ENCODE data around the gene OXLD1.

GRCh38 chr17:81662002-81662401, 4.4 kb downstream of the OXLD1 start:
- TF ChIP-seq CTCF (IDR thresholded peaks at IDR 0.05) = no peak
- no peak for TF ChIP-seq POLR2A (IDR thresholded peaks at IDR 0.05)
